ENCODE results near the gene SEPTIN2.
A peak's percentile ranks its signal among the peaks of the same experiment; 100 is the strongest.
"Not testable (repeated sequence)": the region's sequence is repeated elsewhere in the genome, so short reads cannot be mapped to it uniquely, and the experiment has no call there.

The SEPTIN2 gene

DNA sequence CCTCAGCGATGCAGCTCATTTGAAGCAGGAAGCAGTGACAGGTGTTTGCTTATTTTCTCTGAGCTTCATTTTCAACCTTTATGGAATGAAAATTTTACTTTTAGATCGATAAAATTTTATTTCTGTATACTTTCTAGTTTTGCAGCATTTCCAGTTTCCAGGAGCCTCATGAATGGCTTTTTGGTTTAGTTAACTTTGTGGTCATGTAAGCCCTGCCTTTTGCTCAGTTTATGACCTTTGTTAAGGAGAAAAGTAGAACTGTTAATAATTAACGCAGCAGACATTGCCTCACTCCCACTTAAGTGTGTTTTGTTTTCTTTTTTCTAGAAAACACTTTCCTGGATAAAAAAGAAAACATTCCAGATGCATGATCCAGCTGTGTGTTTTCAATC is 35.9 kb downstream of the SEPTIN2 start:
- no peak for DNase-seq (ENCODE audit: low read depth)

DNA sequence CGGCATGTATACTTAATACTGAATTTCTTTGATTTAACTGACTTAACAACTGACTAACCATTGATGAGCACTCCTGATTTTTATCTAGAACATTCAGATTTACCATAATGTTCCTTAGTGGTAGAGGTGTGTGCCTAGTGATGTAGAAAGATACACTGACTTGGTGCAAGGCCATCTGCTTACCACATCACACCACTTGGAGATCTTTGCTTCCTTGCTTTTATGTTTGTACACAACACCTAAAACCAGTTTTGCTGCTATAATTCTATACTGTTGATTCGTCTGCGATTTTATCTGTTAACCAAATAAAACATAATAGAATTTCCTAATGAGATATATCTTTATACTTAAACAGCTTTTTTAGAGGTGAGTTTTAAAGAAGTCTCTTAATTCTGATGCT is 36.5 kb downstream of the SEPTIN2 start:
- DNase-seq (ENCODE audit: low read depth) = no peak

DNA sequence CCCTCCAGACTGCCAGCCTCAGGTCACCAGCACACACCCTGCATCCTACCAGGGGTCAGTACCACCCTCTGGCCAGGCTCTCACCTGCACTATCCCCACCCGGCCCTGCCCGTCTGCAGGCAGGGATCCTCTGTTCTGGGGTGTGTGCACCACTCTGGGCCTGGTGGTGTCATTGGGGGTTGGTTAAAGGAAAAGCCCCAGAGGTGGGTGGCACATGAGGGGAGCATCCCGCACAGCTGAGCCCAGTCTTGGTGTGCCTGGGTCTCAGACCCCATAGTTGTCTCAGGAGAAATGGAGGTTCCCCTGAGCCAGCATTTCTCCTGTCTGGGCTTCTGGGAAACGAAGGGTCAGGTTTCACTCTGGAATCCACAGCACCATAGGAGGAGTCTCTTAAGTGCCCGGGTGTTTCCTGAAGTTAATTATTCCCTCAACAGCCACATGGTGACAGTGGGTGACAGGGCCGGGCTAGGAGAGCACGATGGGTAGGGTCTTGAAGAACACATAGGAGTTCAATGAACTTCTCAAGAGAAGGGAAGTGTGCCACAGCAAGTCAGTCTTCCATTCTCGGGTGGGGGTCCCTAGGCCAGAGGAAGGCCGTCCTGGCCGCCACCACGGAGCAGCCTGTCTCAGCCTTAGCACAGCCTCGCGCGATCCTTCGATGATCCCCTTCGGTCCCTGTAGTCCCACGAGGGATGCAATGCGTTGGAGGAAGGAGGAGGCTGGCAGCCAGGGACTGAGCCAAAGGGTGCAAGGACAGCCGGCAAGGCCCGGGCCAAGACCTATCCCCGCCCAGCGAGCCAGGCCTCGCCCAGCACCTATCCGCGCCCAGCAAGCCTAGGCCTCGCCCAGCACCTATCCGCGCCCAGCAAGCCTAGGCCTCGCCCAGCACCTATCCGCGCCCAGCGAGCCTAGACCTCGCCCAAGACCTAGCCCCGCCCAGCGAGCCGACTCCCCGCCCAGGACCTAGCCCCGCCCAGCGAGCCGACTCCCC is 39.2 kb downstream of the SEPTIN2 start:
- peak; percentile 61 for DNase-seq (ENCODE audit: low read depth)

DNA sequence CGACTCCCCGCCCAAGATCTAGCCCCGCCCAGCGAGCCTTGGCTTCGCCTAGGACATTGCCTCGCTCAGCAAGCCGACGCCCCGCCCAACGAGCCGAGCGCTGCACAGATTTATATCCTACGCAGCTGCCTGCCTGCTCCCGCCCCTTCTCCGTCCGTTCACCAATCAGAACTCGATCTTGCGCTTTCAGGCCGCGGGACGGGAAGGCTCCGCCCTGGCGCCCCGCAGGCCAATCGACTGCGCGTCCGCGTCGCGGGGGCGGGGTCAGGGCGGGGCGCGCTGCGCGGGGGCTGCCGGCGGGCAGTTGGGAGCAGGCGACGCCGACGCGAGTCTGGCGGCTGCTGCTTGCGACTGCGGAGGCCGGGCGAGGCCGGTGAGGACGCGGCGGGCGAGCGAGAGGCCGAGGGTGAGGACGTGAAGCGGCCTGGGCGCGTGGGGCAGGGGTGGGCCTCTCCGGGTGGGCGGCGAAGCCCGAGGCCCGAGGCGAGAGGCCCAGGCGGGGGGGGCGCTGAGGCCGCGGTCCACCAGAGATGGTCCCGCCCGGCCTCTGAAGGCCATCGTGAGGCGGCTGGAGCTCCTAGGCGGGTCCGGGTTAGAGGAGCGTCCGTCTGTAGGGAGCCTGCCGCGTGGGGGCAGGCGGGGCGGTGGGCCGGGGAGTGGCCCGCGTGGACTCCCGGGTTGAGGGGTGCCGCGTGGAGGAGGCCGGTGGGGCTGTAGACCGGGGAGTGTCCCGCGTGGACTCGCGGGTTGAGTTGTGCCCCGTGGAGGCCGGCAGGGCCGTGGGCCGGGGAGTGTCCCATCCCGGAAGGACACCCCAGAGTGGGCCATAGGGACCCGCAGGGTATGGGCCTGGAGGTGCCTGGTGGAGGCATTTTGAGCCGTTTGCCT is 40.5 kb downstream of the SEPTIN2 start, which contains the start of gene FARP2:
Gene FARP2, plus strand, starts transcription at position 303 of the 888 bp plus-strand sequence. CDS start 16,823 bp downstream, outside the sequence.
- peak; percentile 95 for DNase-seq (ENCODE audit: low read depth)

DNA sequence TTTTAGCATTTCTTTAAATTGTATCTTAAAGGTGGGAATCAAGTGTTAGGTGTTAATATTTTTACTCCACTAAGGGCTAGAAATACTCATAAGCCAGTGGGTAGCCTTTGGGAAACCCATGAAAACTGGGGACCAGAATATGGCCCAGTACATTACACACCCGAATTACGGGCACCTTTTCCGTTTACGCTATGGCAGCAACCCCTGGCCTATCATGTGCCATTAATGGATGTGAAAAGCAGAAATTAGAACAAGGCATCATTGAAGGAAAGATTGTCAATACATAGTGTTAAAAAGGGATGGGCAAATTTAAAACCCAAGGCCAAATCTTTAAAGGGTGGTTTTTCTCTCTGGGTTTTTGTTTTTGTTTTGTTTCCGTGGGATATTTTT is 41.1 kb downstream of the SEPTIN2 start:
- DNase-seq (ENCODE audit: low read depth) = no peak

DNA sequence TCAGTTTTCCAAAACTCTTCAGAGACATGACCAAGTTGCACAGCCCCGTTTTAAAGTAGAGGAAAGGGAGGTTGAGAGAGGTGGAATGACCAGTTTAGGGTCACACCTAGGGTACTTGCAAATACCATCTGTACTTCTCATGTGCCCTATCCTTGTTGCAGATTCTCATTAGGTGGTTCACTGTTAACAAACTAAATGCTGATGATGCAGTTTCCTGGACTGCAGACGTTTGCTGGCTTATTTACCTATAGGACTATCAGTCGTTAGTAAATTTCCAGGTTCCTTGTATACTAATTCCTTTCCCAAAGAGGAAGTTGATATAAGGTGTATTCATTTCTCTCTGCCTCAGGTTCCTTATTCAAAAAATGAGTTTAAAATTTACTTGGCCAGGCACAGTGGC is 41.8 kb downstream of the SEPTIN2 start:
- DNase-seq (ENCODE audit: low read depth) = no peak

DNA sequence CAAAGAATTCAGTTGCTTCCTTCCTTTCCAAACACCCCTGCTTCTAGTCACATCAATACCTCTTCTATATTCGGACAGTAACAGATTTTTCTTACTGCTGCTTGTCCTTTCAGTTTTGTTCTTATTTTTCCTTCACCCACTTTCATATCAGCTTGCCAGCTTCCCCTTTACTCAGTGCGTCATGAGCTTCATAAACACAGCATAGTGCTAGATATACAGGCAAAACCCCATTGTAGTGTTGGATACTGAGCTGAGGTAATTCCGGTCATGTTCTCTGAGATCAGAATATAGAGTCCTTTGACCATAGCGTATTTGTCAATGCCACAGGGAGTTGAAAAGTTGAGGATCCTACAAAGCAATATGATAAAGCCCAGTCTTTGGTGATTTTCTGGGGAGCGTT is 42.7 kb downstream of the SEPTIN2 start:
- no peak for DNase-seq (ENCODE audit: low read depth)

DNA sequence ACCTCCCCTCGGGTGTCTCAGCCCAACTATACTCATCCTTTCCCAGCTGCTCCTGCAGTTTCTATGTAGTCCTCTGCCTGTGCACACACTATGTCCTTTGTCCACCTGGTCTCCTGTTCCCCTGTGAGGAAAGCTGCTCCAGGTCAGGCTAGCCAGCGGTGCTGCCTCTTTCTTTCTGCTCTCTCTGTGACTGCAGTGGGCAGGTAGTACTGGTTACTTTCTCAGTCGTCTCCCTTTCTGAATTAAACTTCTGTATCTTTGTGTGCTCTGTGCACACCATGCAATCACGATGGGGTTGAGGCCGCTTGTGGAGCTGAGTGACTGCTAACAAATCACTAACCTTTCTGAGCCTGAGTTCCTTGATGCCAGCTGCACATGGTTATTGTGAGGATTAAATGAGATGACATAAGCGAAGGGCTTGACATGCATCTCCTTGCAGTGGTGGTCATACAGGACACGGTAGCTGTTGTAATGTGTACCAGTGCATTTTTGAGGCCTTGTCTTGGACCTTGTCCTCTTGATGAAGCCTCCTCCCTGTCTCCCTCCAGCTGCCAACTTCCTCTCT is 43.8 kb downstream of the SEPTIN2 start:
- no peak for DNase-seq (ENCODE audit: low read depth)

DNA sequence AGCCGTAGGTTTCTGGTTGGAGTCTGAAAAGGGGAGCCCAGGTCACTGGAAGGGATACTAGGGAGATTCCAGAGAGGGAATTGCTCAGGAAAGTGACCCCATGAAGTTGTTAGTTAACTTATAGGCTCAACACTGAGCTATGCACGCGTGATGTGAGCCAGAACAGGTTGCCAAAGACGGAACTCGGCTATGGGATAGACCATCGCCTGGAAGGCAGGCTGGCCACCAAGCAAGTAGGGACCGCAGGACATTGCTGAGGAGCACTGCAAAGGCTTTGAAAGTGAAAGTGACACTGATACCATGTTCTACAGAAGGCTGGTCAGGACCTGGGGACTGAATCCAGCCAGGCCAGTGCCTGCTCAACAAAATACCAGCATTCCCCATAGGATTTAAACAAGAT is 47.7 kb downstream of the SEPTIN2 start:
- no peak for DNase-seq (ENCODE audit: low read depth)

DNA sequence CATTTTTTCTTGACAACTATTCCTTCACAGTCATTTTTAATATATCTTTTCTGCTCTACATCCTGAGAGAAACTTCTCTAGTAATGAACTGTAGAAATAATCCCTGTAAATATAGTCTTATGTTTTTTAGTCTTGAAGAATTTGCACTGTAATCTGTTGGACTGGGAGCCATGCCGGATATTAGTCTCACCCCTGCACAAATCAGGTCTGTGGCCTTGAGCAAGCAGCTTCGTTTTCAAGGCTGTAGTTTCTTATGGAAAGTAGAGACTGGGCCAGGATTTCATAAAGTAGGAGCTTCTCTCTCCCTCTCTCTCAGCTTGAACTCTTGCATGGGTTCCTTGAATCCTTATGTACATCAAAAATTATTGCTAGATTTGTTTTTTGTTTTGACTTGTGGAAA is 49.1 kb downstream of the SEPTIN2 start:
- no peak for DNase-seq (ENCODE audit: low read depth)

DNA sequence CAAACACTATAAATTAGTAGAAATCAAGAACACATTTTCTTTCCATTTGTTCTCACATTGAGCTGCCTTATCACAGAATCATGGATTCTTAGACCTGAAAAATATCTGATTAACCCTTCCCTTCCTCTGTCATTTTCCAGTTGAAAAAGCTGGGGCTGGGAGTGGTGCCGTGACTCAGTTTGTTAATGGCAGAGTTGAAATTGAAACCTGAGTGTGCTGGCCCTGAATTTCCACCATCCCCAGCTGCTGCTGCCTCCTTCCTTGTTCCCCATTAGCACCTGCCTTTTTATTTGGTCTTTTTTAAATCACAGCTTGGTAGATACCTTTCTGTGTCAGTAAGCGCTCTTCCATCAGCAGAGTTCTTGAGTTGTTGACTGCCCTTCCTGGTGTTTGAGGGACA is 51.0 kb downstream of the SEPTIN2 start:
- DNase-seq (ENCODE audit: low read depth) = no peak

DNA sequence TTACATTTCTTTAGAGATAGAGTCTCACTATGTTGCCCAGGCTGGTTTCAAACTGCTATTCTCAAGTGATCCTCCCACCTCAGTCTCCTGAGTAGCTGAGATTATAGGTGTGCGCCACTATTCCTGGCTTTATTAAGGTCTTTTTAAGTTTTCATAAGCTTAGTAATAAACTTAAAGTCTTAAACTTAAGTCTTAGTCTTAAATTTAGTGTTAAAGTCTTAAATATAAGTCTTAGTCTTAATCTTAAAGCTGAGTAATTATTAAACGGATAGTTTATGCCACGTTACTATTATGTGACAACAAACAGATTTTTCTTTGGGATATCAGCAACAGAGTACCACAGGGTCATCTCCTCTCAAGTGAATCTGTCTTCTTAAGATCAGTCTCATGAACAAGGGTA is 52.9 kb downstream of the SEPTIN2 start:
- DNase-seq (ENCODE audit: low read depth) = no peak

DNA sequence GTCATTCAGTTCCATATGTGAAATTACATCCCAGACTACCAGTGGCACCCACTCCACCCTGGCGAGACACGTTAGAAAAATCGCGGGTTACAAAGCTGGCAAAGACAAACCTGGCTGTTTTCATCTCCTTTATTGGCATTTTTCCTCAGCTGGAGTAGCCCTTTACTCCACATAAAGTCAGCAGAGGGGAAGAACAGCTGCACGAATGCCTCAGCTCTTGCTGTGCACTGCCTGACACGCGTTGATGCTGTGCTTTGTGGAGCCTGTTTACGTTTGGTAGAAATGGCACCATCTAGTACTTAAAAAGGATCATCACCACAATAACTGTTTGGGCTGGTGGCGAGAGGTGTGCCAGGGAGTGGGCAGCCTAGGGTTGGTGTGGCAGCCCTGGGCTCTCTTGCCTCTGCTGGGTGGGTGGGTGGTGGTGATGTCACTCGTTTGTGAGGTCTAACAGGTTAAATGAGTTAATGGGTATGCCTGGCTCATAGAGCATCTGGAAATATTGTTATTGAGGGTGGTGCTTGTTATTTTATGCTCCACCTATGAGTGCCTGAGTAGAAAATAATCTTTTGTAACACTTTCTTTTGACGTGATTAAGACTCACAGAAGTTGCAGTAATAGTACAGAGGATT is 56.8 kb downstream of the SEPTIN2 start:
- no peak for DNase-seq (ENCODE audit: low read depth)

DNA sequence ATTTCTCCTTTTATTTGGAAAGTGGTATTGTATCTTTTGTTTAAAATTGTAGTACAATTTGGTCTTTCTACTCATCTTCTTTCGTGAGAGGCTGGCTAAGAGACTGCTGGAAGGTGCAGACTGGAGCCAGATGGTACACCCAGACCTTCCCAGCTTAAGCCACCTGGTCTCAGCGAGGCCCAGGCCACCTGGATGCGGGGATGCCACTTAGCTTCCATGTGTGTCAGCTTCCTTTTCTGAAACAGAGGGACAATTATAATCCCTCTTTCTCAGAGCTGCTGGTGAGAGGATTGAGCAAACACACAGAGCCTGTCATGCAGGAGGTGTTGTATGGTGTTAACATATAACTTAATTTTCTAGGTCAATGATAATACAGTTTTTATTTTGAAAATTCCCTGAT is 57.7 kb downstream of the SEPTIN2 start:
- DNase-seq (ENCODE audit: low read depth) = no peak

DNA sequence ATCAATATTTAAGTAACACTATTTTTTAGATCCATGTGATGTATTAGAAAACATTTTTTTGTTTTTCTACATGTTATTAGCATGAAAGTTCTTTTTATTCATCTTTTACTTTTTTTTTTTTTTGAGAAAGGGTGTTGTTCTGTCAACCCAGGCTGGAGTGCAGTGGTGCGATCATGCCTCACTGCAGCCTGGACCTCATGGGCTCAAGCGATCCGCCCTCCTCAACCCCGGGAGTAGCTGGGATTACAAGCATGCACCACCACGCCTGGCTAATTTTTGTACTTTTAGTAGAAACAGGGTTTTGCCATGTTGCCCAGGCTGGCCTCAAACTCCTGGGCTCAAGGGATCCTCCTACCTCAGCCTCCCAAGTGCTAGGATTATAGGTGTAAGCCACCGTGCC is 58.2 kb downstream of the SEPTIN2 start:
- not testable (repeated sequence) for DNase-seq (ENCODE audit: low read depth)

DNA sequence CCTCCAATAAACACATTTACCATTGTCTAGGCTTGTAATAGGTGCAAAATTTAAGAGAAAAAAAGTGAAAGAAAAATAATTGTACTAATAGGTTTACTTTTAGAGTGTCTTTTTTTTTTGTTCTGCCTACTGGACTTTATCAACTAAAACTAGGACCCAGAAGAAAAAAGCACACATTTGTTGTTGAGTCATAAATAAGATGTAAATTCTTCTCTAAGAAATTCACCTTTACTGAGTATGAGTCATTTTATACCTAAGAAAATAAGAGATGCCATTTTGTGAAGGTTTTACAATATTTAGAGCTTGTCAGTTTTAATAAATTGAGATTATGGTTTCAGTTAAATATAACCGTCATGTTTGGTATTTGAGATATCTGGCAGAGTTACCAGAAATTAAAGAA is 59.6 kb downstream of the SEPTIN2 start:
- DNase-seq (ENCODE audit: low read depth) = no peak

DNA sequence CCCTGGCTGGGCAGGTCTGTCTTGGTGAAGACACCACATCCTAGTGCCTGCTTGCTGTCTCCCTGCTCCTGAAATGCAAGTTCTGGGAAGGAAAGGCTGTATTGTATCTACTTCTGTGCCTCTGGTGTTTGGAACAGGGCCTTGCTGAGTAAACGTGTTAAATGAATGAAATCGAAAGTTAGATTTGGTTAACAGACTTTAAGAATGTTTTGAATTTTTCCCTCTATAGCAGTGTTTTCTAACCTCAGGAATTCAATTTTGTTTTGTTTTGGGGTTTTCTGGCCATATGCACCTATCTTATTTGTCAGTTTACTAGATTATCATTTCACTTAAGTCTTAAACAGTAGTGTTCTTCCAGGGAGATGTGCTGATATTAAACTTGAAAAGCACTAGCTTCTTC is 61.1 kb downstream of the SEPTIN2 start:
- no peak for DNase-seq (ENCODE audit: low read depth)

DNA sequence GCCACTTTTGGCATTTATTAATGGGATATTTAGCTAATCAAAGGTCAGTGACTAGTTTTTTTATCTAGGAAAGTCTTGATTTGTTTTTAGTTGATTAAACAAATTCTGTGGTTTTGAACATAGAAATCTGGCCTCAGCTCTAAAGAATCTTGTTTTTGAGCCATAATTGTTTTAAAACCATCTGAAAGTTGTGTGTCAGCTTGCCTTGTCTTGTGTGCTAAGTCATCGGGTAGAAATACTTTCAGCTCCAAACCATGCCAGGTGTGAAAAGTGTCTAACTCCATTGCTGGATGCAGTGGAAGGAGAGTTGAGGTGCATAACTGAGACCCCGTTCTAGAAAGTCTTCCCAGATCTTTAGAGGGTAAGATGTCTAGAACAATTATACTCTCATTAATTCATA is 63.1 kb downstream of the SEPTIN2 start:
- no peak for DNase-seq (ENCODE audit: low read depth)

DNA sequence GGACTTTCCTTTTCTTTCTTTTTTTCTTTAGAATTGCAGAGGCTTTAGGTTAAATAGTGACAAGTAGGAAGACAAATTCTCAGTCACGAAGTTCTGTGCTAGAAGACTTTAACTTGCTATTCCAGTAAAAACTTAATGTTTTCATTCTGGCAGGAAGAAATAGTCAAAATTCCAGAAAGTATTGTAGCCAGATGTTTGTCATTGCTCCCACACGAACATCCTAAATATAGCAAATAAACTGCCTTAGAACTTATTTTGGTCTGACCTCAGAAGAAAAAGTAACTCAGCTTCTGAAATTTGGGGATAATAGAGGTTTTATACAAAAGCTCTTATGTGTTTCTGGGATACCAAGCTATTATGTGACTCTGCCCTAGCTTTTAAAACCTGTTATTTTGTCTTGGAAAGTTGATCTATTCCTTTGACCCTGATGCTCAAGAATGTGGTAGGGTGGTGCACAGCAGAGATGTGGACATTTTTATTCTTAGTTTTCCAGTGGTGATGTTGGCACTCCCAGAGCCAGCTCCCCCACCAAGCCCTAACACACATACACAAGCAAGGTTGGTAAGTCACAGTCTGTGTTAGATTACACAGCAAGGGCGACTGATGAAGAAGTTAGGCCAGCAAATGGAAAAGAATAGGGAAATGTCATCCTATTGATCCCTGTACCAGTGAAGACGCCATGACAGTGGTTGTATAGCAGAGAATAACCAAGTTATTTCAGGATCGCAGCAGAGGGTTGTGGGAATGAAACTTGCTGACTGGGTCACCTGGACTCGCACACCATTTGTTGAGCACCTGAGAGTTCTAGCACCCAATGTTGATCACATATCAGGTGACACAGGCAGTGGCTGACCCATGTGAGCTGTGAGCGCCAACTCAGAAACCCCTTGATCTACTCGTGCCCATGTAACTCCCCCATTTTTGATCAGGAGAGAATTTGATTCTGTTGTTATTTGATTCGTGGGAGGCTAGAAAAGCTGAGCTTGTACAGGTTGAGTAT is 64.1 kb downstream of the SEPTIN2 start:
- DNase-seq (ENCODE audit: low read depth) = no peak

DNA sequence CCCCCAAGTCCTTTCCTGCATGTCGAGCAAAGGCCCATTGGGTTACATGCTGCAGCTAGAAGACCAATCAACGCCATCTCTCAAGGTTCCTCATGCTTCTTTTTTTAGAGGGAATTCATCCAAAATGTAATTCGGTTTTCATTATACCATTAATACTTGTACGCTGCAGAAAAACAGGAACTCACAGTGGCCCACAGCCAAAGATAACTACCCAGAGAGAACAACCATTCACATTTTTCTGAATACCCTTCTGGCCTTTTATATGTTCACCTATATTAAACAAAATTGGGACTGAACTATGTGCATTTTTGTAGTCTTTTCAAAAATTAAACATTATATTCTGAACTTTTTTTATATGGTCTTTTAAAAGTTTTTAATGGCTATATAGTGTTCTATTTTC is 66.1 kb downstream of the SEPTIN2 start:
- DNase-seq (ENCODE audit: low read depth) = no peak

DNA sequence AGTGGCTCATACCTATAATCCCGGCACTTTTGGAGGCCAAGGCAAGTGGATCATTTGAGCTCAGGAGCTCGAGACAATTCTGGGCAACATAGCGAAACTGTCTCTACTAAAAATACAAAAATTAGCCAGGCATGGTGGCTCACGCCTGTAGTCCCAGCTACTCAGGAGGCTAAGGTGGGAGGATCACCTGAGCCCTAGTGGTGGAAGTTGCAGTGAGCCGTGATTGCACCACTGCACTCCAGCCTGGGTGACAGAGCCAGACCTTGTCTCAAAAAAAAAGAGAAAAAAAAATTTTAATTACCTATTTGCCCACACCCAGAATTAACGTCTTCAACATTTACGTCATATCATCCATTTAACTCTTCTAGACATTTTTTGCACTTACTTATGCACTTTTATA is 69.7 kb downstream of the SEPTIN2 start:
- not testable (repeated sequence) for DNase-seq (ENCODE audit: low read depth)
